ENCODE data around the gene UBTD2. TPM values are rescaled to one million over a fixed set of nuclear protein-coding genes. Genes with fewer than 3 reads are reported as not detected.
A peak's percentile ranks its signal among the peaks of the same experiment; 100 is the strongest.

Gene UBTD2
- total RNA-seq, 1 experiment from 2014 or later, result 42.6 TPM

DNA sequence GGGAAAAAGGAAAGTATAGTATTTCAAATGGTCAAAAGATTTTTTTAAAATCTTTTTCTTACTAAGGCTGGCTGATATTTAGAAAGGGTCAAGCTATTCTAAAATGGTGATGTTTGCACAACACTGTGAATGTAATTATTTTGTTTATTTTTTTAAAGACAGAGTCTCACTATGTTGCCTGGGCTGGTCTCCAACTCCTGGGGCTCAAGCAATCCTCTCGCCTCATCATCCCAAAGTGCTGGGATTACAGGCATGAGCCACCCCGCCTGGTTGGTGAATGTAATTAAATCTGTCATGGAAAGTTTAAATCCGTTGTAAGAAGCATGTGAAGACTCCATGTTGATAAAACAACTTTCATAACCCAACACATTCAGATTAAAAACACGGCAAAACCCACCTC, 2.6 kb downstream of the UBTD2 start:
- Histone ChIP-seq H3K4me2 (ENCODE audit: insufficient read depth, insufficient read length, low read length) (peak overlapping the region; percentile 96), H2BK20ac (ENCODE audit: low read depth, low read length, poor library complexity, severe bottlenecking) (no peak overlapping the region), H2BK120ac (ENCODE audit: low read depth, low read length, poor library complexity, severe bottlenecking) (no peak overlapping the region), H3K14ac (ENCODE audit: insufficient read depth, low read length) (no peak overlapping the region), H4K20me1 (ENCODE audit: control insufficient read depth, insufficient read depth, insufficient read length) (no peaks in the 10 kb centered on the region), H3K27me3 (ENCODE audit: insufficient read depth, low read length) (no peaks in the 10 kb centered on the region), H2AFZ (ENCODE audit: low read length) (no peak overlapping the region), H4K5ac (ENCODE audit: insufficient read length, low read depth, low read length) (no peak overlapping the region), H2AK5ac (ENCODE audit: insufficient read length, low read length) (no peak overlapping the region), H3K18ac (ENCODE audit: insufficient read length, low read depth, low read length) (no peak overlapping the region), H3K9me3 (ENCODE audit: control insufficient read depth, low read depth, low read length) (no peaks in the 10 kb centered on the region), H2BK12ac (ENCODE audit: insufficient read length, low read depth, low read length) (no peak overlapping the region), H3K4me1 (ENCODE audit: insufficient read depth, low read length) (peaks cover 9% of the 10 kb centered on the region; the same call in 1 of the 2 replicates), H3K79me2 (ENCODE audit: insufficient read depth, low read length) (peaks cover 52% of the 10 kb centered on the region; the same call in 1 of the 2 replicates), H4K91ac (ENCODE audit: insufficient read length, low read depth, low read length) (no peak overlapping the region), H3K23me2 (ENCODE audit: insufficient read length, low read depth, low read length, poor library complexity, severe bottlenecking) (peaks cover 6% of the 10 kb centered on the region), H3K27ac (ENCODE audit: insufficient read length, low read depth, low read length) (no peak overlapping the region), H3T11ph (ENCODE audit: low read length) (no peak overlapping the region), H3K23ac (ENCODE audit: insufficient read length, low read depth, low read length) (no peak overlapping the region), H3K4ac (ENCODE audit: low read depth, low read length) (no peak overlapping the region), H2BK5ac (ENCODE audit: insufficient read length, low read length) (no peak overlapping the region), H3K9ac (ENCODE audit: extremely low read depth, insufficient read length, low read length) (no peak overlapping the region), H3K79me1 (ENCODE audit: insufficient read depth, low read depth, low read length, poor library complexity, severe bottlenecking) (peaks cover 6% of the 10 kb centered on the region), H4K8ac (replicated peaks; ENCODE audit: insufficient read length, low read depth, low read length) (no peak overlapping the region), H3K56ac (ENCODE audit: insufficient read length, low read depth, low read length) (no peak overlapping the region), H2BK15ac (ENCODE audit: low read depth, low read length) (no peak overlapping the region)
- peaks cover 0 to 21% (median 12%) of the 10 kb centered on the region in 3 experiments; a peak in 5 of 7 replicates for H3K36me3 Mint-ChIP-seq (ENCODE audit: insufficient read depth in 1 of 3, low read depth in 3 of 3)
- TF ChIP-seq, protein P1, sequence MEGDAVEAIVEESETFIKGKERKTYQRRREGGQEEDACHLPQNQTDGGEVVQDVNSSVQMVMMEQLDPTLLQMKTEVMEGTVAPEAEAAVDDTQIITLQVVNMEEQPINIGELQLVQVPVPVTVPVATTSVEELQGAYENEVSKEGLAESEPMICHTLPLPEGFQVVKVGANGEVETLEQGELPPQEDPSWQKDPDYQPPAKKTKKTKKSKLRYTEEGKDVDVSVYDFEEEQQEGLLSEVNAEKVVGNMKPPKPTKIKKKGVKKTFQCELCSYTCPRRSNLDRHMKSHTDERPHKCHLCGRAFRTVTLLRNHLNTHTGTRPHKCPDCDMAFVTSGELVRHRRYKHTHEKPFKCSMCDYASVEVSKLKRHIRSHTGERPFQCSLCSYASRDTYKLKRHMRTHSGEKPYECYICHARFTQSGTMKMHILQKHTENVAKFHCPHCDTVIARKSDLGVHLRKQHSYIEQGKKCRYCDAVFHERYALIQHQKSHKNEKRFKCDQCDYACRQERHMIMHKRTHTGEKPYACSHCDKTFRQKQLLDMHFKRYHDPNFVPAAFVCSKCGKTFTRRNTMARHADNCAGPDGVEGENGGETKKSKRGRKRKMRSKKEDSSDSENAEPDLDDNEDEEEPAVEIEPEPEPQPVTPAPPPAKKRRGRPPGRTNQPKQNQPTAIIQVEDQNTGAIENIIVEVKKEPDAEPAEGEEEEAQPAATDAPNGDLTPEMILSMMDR (conservative IDR thresholded peaks at IDR 0.05), result no peak
- H3K9me3 Mint-ChIP-seq, result no peaks in the 10 kb centered on the region; a peak in 1 of 5 replicates
- no peaks in the 10 kb centered on the region for H3K27me3 Mint-ChIP-seq (ENCODE audit: low read depth)
- DNase-seq, result no peak
- peak overlapping the region in 1 of 3 experiments; percentile 75; a peak in 2 of 7 replicates for H3K27ac Mint-ChIP-seq
- no CpG with 5 or more reads among the region's 4 CpGs for WGBS (ENCODE audit: extremely low coverage, insufficient read length, low lambda C conversion rate)
- H3K4me1 Mint-ChIP-seq, result peaks cover 35 to 48% of the 10 kb centered on the region in 2 experiments
- peak overlapping the region; percentile 96 to 98; a peak in 4 of 5 replicates for H3K4me3 Mint-ChIP-seq
